ENCODE data around the gene PRKN.
"Not testable (repeated sequence)": the region's sequence is repeated elsewhere in the genome, so short reads cannot be mapped to it uniquely, and the experiment has no call there.

- TF ChIP-seq, protein P1, sequence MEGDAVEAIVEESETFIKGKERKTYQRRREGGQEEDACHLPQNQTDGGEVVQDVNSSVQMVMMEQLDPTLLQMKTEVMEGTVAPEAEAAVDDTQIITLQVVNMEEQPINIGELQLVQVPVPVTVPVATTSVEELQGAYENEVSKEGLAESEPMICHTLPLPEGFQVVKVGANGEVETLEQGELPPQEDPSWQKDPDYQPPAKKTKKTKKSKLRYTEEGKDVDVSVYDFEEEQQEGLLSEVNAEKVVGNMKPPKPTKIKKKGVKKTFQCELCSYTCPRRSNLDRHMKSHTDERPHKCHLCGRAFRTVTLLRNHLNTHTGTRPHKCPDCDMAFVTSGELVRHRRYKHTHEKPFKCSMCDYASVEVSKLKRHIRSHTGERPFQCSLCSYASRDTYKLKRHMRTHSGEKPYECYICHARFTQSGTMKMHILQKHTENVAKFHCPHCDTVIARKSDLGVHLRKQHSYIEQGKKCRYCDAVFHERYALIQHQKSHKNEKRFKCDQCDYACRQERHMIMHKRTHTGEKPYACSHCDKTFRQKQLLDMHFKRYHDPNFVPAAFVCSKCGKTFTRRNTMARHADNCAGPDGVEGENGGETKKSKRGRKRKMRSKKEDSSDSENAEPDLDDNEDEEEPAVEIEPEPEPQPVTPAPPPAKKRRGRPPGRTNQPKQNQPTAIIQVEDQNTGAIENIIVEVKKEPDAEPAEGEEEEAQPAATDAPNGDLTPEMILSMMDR (IDR thresholded peaks at IDR 0.05; ENCODE audit: low read length) = not testable (repeated sequence)
- not testable (repeated sequence) for TF ChIP-seq EZH2 (IDR thresholded peaks at IDR 0.05; ENCODE audit: borderline replicate concordance, low read length)
Observed at GRCh38 chr6:161313475-161313874, 1414.1 kb downstream of the PRKN start.

Data from OCI-LY1 (cell line).